CD4-positive, alpha-beta T cell treated with Interleukin-4 for 1 hour (primary cell): ENCODE data around the gene SLC25A23.
A peak's percentile ranks its signal among the peaks of the same experiment; 100 is the strongest.
"Not testable (repeated sequence)": the region's sequence is repeated elsewhere in the genome, so short reads cannot be mapped to it uniquely, and the experiment has no call there.

ENCODE experiments used
- DNase-seq, 2 donors: peaks; one replicate each; pipeline ENCODE4 v3.0.0-alpha.2; 2020 to 2022

SLC25A23 gene

DNA sequence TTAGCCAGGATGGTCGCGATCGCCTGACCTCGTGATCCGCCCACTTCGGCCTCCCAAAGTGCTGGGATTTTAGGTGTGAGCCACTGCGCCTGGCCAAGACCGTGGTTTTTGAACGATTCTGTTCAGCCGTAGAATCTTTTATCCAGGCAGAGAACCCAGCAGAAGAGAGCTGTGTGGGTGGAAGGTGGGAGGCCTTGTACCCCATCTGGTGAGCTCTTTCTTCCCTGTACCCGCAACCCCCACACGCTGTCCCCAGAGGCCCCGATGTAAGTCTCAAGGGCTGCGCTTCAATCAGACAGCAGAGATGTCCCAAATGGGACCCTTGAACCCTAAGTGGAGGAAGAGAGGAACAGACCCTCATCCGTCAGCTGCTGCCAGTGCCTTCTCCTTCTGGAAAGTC lies 3.7 kb downstream of the SLC25A23 start:
- DNase-seq = no peak

DNA sequence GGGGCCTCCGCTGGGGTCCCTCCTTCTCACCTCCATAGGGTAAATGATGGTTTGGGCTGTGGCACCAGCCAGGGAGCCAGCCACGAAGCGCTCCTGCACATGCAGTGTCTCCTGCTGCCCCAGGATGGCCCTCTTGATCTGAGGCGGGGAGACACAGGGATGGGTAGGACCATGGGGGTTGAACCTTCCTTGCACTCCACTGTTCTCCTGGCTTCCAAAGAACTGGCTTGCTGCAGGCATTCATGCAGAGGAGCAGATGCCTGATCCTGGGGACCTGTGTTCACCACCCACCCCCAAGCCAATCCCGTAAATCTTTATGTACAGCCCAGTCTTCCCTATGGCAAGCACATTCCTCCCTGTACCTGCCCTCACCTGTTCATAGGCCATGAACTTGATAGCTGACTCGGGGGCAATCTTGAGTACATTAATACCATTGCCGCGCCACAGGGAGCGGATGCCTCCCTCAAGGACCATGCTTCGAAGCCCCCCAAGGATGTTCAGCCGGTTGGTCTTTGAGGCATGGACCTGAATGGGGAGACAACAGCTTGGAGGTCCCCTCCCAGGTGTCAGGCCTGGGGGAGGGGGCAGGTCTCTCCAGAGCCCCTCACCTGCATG lies 5.5 kb downstream of the SLC25A23 start:
- DNase-seq = no peak

DNA sequence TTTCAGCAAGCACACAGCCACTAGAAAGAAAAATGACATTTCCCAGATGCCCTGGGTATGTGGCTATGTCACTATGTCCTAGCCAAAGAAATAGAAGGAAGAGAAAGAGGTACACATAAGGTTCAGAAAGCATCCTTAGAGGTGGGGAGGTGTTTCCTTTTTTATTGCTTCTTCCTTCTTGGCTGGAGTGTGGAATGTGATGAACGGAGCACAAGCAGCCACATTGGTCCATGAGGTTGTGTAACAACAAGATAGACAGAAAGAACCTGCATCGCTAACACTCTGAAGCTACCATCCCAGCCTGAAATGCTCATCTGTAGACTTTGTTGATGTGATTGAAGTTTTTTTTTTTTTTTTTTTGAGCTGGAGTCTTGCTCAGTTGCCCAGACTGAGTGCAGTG lies 6.7 kb downstream of the SLC25A23 start:
- DNase-seq = no peak

DNA sequence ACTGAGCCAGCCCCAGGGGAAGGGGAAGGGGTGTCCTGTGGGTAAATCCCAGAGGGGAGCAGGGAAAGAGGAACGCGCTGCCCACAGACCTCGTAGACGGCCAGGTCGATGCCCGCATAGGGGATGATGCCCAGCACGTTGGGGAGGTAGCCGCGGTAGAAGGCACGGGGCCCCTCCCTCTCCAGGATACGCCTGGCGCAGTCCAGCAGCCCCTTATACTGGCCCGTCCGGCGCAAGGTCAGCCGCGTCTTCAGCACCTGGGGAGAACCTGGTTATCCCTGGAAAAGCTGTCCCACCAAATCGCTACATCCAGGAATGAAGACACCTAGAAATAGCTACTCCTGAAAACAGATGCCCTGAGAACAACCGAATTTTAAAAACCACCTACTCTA lies 7.4 kb downstream of the SLC25A23 start:
- no peak for DNase-seq

DNA sequence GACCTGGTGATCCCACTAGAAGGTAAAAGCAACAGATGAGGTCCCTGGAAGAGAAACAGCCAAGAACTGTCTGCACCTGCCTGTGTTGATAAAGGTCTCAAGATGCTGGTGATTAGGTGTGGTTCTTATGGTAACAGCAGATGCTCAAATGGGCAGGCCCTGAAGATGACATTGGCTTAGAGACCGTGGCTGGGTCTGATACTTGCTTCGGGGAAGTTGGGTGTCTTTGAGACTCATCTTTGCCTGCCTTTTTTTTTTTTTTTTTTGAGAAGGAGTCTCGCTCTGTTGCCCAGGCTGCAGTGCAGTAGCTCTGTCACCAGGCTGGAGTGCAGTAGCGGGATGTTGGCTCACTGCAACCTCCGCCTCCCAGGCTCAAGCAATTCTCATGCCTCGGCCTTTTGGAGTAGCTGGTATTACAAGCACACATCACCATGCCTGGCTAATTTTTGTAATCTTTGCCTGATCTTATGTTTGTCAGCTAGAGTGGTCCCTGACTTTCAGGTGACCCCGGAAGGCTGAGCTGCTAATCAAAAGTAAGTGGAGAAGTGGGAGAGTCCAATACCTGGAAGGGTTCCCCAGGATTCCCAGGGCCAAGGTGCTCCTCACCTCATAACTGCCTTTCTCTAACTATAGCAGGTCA lies 7.9 kb downstream of the SLC25A23 start:
- DNase-seq = no peak

DNA sequence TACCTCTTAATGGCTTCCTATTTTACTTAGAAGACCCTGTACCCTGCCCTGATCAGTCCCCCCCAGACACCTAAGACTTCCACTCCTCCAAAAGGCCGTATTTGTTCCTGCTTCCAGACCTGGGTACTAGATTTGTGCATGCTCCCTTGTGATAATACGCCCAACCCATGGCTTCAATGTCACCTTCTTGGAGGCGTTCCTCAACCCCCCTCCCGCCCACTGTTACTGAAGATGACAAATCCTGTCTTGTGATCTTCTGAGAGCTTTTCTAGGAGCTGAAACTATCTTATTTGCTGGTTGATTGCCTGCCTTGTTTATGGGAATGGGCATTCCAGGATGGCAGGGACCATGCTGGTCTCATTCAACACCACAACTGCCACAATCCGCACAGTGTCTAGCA lies 9.4 kb downstream of the SLC25A23 start:
- no peak for DNase-seq

DNA sequence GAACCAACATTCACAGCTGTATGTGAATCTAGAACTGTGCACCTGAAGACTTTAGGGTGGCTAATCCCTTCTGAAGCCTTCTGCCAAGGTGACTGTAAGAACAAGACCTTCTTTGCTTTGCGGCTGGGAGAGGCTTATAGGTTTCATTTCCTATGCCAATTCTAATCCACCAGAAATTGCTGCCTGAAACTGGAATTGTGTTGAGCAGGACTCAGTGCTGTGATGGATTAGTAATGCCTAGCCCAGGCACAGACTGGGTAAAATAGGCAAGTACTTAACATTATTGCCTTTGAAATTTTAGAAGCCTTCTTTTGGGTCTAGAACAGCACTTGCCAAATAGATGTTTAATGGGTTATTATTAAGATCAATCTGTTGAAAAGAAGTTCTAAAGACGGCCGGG lies 11.5 kb downstream of the SLC25A23 start:
- no peak for DNase-seq

DNA sequence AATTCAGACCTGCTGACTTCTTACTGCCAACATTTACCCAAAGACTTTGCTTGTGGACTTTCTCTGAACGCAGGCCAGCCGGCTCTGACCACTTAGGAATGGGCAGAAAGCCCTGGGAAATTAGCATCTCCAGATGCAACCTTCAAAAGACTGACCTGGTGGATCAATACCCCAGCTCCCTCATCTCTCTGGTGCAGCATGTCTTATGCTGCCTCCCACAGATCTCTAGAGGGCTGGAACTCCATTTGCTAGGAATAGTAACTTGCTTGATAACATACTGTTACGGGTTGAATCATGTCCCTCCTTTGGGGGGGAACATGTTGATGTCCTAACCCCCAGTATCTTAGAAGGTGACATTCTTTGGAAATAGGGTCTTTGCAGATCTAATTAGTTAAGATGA lies 13.1 kb downstream of the SLC25A23 start:
- no peak for DNase-seq

DNA sequence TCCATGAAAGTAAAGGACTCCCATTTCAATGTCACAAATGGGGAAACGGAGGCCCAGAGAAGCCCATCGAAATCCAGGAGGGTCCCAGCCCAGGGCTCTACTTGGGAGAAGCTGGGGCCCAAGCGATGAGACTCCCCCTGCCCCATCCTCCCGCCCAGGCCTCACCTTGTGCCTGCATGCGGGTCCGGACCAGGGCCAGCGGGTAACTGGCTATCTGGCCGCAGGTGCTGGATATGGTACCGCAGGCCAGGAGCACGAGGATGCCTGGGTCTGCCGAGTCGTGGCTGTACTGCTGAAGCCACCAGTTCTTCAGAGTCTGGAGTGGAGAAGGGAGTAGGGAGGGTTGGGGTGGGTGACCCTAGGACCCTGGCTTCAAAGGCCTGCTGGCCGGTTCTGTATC lies 15.6 kb downstream of the SLC25A23 start:
- DNase-seq = no peak

DNA sequence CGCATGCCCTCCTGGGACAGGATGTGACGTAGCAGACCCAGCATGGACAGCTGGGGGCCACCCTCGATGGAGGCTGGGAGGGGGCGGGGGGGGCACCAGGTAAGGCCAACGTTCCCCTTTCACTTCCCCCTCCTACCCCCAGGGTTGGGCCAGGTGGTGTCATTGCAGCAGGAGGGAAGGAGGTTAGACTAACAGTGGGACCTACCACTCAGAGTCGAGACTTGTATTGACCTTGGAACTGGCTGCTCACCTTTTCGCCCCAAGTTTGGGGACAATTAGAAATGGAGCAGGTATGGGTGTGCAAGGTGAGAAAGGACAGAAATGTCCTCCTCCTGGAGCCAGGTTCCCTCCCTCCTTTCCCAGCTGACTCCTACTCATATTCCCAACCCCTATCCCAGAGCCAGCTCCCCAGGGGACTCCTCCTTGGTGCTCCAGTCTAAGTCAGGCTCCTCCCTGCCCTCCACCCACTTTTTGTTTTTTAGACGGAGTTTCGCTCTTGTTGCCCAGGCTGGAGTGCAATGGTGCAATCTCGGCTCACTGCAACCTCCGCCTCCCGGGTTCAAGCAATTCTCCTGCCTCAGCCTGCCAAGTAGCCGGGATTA lies 17.4 kb downstream of the SLC25A23 start:
- no peak for DNase-seq

DNA sequence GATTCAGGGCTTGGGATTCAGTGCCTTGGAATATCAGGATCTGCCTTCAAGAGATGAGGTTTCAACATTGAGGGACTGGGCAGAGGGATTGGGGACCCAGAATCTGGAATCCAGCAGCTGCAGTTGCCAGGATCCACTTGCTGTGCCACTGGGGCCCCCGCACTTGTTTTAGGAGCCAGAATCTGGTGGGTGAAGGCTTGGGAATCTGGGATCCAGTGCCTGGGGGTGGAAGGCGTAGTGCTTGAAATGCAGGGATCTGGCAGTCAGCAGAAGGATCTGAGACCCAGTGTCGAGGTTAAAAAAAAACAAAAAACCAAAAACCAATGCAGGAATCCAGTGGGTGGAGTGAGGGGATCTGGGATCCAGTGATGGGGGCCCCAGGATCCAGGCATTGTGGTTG lies 18.7 kb downstream of the SLC25A23 start:
- DNase-seq = no peak

DNA sequence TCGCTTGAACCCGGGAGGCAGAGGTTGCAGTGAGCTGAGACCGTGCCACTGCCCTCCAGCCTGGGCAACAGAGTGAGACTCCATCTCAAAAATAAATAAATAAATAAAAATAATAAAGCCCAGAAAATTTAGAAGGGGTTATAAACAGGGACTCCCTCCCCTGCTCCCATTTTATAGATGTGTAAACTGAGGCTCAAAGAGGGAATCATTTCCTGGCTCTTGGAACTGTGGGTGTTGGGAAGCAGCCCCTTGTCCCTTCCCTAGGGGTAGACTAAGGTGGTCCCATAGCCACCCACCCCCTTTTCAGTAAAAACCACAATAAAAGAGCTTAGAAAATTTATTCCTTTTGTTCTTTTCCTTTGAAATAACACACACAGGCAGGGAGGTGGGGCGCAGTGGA lies 19.8 kb downstream of the SLC25A23 start:
- no peak for DNase-seq

DNA sequence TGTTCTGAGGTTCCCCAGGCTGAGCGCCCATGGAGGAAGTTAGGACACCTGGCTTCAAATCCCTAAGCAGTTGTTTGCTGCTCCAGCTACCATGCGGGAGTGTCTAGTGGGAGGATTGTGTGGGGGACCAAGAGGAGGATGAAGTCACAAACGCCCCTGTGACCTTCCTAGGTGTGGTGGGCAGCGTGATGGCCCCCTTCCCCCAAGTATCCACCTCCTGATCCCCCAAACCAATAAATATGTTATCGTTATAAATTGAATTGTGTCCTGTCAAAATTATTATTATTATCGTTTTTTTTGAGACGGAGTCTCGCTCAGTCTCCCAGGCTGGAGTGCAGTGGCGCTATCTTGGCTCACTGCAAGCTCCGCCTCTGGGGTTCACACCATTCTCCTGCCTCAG lies 25.9 kb downstream of the SLC25A23 start, which contains the start of gene SLC25A41:
SLC25A41 (minus strand) TSS at position 101 of the 400 bp plus-strand sequence; CDS start at position 31, 70 bp downstream.
- no peak for DNase-seq

DNA sequence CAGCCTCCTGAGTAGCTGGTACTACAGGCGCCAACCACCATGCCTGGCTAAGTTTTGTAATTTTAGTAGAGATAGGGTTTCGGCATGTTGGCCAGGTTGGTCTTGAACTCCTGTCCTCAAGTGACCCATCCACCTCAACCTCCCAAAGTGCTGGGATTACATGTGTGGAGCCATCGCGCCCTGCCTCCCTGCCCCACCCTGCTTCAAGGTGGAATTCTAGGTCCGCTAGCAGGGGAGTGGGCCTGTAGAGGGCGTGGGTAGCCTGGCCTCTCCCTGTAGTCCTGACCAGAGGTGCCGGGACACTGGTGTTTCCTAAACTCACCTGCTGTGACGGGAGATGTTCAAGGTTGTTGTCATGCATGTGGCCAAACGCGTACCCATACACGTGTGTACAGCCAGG lies 26.4 kb downstream of the SLC25A23 start:
- DNase-seq = no peak

DNA sequence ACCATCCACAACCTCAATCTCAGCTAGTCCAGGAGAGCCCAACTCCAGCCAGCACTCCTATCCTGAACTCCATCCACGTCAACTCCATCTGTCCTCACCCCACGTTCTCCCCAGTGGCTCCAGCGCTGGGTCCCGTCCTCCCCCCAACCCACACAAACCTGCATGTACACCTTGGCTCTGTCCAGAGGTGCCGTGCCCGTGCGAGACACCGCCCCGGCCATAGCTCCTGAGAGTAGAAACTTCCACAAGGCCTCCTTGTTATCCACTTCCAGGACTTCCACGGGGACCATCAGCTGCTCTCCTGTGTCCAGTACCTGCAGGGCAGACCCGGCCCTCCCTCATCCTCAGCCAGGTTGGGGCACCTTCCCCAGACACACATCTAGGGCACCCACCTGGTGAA lies 27.7 kb downstream of the SLC25A23 start:
- no peak for DNase-seq

DNA sequence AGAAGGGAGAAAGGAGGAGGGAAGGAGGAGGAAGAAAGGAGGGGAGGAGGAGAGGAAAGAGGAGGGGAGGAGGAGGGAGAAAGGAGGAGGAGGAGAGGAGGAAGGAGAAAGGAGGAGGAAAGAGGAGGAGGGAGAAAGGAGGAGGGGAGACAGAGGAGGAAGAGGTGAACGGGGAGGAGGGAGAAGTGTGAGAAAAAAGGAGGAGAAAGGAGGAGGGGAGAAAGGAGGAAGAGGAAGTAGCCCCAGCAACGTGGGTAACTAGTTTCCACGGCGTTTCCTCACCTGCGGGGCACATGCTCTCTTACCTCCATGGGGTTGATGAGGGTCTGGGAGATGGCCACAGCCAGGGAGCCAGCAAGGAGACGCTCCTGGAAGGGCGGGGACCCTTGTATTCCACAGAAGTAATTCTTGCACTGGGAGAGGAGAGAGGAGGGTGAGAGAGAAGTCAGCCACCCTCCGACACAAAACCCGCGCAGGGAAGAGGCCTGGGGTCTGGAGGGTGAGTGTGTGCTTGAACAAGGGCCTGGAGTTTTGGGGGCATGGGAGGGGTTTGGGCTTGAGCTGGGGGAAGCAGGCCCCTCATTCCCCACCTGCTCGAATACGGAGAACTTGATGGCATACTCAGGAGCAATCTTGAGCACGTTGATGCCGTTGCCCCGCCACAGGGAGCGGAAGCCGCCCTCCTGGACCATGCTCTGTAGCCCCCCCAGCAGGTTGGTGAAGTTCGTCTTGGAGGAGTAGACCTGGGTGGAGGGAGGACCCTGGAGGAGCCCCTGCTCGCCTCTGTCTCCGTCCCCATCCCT lies 30.0 kb downstream of the SLC25A23 start:
- no peak for DNase-seq

DNA sequence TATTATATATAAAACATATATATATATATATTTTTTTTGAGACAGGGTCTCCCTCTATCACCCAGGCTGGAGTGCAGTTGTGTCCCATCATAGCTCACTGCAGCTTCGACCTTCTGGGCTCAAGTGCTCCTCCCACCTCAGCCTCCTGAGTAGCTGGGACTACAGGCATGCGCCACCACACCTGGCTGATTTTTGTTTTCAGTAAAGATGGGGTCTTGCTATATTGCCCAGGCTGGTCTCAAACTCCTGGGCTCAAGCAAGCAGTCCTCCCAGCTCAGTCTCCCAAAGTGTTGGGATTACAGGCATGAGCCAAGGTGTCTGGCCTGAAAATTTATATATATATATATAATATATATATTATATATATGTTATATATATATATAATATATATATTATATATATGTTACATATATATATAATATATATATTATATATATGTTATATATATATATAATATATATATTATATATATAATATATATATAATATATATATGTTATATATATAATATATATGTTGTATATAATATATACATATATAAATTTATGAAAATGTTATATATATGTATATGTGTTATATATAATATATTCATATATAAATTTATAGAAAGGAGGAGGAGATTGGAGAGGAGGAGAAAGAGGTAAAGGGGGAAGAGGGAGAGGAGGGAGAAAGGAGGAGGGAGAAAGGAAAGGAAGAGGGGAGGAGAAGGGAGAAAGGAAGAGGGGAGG lies 30.7 kb downstream of the SLC25A23 start:
- not testable (repeated sequence) for DNase-seq

DNA sequence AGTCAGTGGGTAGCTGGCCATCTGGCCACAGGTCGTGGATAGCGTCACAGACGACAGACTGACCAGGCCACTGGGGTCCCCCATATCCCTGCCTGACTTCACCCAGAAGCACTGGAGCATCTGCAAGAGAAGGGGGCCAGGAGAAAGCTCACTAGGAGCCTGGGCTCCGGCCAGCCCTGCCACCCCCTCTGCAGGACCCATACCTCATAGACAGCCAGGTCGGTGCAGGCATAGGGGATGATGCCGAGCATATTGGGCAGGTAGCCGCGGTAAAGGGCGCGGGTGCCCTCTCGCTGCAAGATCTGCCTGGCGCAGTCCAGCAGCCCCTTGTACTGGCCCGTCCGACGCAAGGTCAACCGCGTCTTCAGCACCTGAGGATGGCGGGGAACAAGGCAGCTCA lies 32.5 kb downstream of the SLC25A23 start:
- DNase-seq = no peak

DNA sequence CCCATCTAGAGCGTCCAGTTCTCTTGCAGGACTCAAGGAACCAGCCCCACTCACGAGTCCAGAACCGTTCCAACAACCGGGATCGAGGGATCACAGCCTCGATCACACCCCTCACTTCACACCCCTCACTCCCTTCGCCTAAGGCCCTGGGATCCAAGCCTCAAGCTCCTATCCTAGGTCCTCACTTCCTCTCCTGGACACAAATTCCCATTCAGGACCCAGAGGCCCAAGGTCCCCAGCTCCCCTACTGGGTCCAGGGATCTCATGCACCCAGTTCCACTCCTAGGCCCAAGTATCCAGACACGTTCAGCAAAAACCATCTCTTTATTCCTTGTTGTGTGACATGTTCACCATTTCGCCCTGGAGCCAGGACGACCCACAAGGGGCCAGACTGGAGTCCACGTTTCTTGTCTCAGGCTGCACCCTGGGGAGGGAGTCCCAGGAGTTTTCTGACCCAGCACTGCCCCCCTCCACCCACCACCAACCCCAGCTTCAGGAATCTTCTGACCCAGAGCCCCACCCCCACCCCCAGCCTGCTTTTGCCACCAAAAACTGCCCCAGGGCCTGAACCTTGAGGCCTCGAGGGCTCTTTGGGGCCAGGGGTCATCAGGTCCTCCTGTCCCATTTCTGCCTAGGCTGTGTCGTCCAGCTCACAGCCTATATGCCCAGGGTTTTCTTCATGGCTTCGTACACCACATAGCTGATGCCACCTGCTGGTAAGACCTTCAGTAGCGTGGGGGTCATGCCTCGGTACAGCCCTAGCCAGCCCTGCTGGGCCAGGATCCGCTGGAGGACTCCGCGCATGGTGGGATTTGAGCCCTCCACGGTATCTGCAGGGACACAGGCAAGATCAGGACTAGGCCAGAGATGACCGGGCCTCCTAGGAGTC lies 33.6 kb downstream of the SLC25A23 start:
- DNase-seq = peak in 1 of 2 donors; percentile 19

DNA sequence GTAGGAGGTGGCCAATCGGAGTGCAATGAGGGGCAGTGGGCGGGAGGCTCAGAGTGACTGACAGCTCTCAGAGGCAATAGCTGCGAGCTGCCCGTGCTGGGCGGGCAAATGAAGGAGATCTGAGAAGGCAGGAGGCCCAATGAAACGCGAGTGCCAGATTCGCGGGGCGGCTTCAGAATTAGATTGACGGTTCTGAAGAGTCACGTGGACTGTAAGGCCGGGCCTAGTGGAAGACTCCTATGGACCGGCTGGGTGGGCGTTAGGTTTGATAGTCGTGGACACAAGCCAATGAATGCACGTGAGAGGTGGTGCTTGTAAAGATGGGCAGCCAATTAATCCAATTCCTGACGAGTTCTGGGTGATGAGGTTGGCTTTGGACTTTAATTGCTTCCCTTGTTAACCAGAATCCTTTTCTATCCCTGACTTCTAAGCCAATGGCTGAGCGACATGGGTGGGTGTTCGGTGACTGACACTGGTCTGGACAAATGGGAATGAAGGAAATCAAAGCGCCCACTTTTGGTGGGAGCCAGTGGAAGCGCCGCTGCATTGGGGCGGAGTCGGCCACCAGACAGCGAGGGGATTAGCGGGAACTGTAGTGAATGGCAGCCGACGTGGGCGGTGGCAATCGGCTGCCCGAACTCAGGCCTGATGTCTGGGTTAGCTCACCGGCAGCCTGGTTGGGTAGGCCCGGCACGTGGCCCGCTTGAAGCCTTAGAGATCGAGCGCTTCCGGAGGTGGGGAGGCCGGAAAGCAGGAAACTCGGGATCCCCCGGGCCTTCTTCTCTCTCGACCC lies 34.5 kb downstream of the SLC25A23 start:
- peak; percentile 100 for DNase-seq
